Endodermal cell (in vitro differentiated cells): Measurements from ENCODE around the gene ZBTB40. TPM values are rescaled to one million over a fixed set of nuclear protein-coding genes. Genes with fewer than 3 reads are reported as not detected.
A peak's percentile ranks its signal among the peaks of the same experiment; 100 is the strongest.

Source experiments
- DNase-seq: peaks from one replicate; pipeline ENCODE4 v3.0.0-alpha.2; 2017
- H3K27ac ChIP-seq: 2 replicates; pipeline ENCODE4 v1.5.1; 2013; ENCODE audit warnings: mild to moderate bottlenecking, low read depth, low read length, moderate library complexity
- H3K27me3 ChIP-seq: 2 replicates; pipeline ENCODE4 v1.6.1; 2013; ENCODE audit warnings: mild to moderate bottlenecking, low read length, moderate library complexity; ENCODE audit not compliant: insufficient read depth, control insufficient read depth, poor library complexity, severe bottlenecking
- H3K36me3 ChIP-seq: 2 replicates; pipeline ENCODE4 v1.7.0; 2013; ENCODE audit warnings: mild to moderate bottlenecking, low read length, moderate library complexity; ENCODE audit not compliant: control insufficient read depth, insufficient read depth
- H3K4me1 ChIP-seq: one replicate; pipeline ENCODE4 v1.7.0; 2013; ENCODE audit warnings: low read length; ENCODE audit not compliant: control insufficient read depth, insufficient read depth
- H3K4me3 ChIP-seq: 2 replicates; pipeline ENCODE4 v1.5.1; 2013; ENCODE audit warnings: mild to moderate bottlenecking, low read length, moderate library complexity
- H3K9ac ChIP-seq: 2 replicates; pipeline ENCODE4 v1.6.1; 2013; ENCODE audit warnings: mild to moderate bottlenecking, low read length, moderate library complexity; ENCODE audit not compliant: poor library complexity, severe bottlenecking; ENCODE audit errors: extremely low read depth
- H3K9me3 ChIP-seq: 2 replicates; pipeline ENCODE4 v1.6.1; 2013; ENCODE audit warnings: mild to moderate bottlenecking, low read length, moderate library complexity; ENCODE audit not compliant: control insufficient read depth
- H3K27ac Mint-ChIP-seq: 2 replicates; pipeline ENCODE4 v1.8.0; 2020; ENCODE audit warnings: mixed read lengths
- H3K27me3 Mint-ChIP-seq: 2 replicates; pipeline ENCODE4 v1.8.0; 2021; ENCODE audit warnings: mild to moderate bottlenecking, mixed read lengths; ENCODE audit not compliant: insufficient read depth
- H3K36me3 Mint-ChIP-seq: 2 replicates; pipeline ENCODE4 v1.8.0; 2020; ENCODE audit warnings: low read depth, mixed read lengths
- H3K4me1 Mint-ChIP-seq: 2 replicates; pipeline ENCODE4 v1.8.0; 2020; ENCODE audit warnings: mixed read lengths
- H3K4me3 Mint-ChIP-seq: 2 replicates; pipeline ENCODE4 v1.8.0; 2020; ENCODE audit warnings: mild to moderate bottlenecking, moderate library complexity, mixed read lengths
- H3K9me3 Mint-ChIP-seq: 2 replicates; pipeline ENCODE4 v1.8.0; 2020; ENCODE audit warnings: mild to moderate bottlenecking, mixed read lengths
- WGBS, 2 experiments: methylation state at CpG; one replicate each; pipeline versions ENCODE4 v1.1.5 to v1.1.7; 2013; ENCODE audit warnings: missing lambda C conversion rate in 2 of 2, mixed read lengths in 1 of 2; ENCODE audit not compliant: insufficient coverage in 1 of 2, insufficient read length in 1 of 2; 5-methylcytosine and 5-hydroxymethylcytosine counted together
- total RNA-seq, 2 donors: library from RNA; stranded (reverse); fragmentation: NEBNext Ultra II Directional in 1 of 2; extraction: Animal tissue kit (Norgen Biotek cat#: 25700) in 1 of 2; gene quantifications; 2 replicates in 1 of 2; 3 replicates in 1 of 2; pipeline ENCODE4 v1.2.1, GENCODE V29; 2021
- TF ChIP-seq, protein P1 (sequence below): fragments of 200-600 bp; sonication (generic); conservative IDR thresholded peaks from 2 replicates; pipeline ENCODE4 v1.5.0; 2021; ENCODE audit warnings: antibody characterized with exemption, mild to moderate bottlenecking

Gene ZBTB40
- total RNA-seq, 2 donors from 2014 or later: 18.5 to 29.7 TPM

DNA sequence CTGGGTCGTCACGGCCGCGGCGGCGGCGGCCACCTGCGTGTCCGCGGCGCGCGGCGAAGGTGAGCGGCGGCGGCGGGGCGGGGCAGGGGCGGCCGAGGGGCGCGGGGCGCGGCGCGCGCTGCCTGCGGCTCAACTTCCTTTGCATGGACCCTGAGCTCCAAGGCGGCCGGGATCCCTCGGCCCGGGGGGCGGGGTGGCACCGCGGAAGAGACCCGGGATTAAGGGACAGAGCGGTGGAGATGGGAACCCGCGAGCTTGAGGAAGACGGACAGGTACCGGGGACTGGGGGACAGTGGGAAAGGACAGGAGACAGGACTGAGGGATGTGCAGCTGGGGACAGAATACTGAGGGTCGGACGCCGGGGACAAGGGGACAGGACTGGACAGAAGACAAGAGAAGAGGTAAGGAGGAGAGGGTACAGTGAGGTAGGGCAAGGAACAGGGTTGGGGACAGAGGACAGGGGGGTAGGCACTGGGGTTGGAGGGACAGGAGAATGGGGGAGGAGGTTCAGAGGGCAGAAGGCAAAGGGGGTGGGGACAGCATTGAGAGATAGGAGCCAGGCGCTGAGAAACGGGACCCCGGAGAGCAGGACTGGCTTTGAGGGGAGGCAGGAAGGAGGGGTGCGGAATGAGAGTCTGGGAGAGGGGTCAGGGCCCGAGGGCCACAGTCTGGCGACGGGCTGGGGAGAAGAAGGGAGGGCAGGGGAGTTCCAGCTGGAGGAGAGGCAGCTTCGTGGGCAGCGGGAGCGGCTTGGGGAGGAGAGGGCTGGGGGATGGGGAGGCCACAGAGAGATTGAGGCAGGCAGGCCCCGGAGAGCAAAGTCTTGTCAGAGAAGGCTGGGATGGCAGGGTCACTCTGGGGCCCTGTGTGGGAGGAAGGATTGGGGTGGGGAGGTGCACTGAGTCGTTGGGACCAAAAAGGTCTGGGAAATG is 112.3 kb downstream of the ZBTB40 start:
- no peaks in the 10 kb centered on the region for H3K36me3 Mint-ChIP-seq
- H3K27me3 ChIP-seq: peaks cover 53% of the 10 kb centered on the region
- no peaks in the 10 kb centered on the region for H3K4me1 ChIP-seq
- peaks cover 55% of the 10 kb centered on the region for H3K27me3 Mint-ChIP-seq
- peak; percentile 72 for DNase-seq
- TF ChIP-seq, protein P1, sequence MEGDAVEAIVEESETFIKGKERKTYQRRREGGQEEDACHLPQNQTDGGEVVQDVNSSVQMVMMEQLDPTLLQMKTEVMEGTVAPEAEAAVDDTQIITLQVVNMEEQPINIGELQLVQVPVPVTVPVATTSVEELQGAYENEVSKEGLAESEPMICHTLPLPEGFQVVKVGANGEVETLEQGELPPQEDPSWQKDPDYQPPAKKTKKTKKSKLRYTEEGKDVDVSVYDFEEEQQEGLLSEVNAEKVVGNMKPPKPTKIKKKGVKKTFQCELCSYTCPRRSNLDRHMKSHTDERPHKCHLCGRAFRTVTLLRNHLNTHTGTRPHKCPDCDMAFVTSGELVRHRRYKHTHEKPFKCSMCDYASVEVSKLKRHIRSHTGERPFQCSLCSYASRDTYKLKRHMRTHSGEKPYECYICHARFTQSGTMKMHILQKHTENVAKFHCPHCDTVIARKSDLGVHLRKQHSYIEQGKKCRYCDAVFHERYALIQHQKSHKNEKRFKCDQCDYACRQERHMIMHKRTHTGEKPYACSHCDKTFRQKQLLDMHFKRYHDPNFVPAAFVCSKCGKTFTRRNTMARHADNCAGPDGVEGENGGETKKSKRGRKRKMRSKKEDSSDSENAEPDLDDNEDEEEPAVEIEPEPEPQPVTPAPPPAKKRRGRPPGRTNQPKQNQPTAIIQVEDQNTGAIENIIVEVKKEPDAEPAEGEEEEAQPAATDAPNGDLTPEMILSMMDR: no peak
- peak overlapping the region; percentile 77 for H3K4me3 ChIP-seq
- H3K36me3 ChIP-seq: no peaks in the 10 kb centered on the region
- H3K27ac Mint-ChIP-seq: no peak overlapping the region
- WGBS, 2 experiments: 8 to 10% methylated on average over 15 to 57 of the region's 57 CpGs
- peak overlapping the region; percentile 61 for H3K4me3 Mint-ChIP-seq
- H3K9ac ChIP-seq: no peak overlapping the region
- H3K9me3 ChIP-seq: no peaks in the 10 kb centered on the region
- H3K9me3 Mint-ChIP-seq: no peaks in the 10 kb centered on the region
- H3K27ac ChIP-seq: no peak overlapping the region
- peaks cover 3% of the 10 kb centered on the region for H3K4me1 Mint-ChIP-seq

DNA sequence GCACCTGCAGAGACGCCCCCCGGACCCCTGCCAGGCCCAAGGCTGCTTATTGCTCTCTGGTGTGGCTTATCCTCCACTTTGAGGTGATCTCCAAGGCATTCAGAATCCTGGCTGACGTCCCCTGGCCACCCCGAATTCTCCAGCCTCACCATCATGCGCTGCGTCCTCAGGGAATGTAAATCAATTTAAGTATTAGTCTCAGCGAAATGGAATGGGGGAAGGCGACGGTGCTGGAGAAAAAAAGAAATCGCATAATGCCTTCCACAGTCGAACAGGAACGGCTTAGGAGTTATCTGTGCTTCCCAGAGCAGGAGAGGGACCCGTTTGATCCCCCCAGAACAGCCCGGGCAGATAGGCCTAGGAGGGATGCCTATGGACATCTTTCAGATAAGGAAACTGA is 114.5 kb downstream of the ZBTB40 start:
- Histone ChIP-seq H3K9me3 (no peaks in the 10 kb centered on the region), H3K4me1 (no peaks in the 10 kb centered on the region), H3K27ac (no peak overlapping the region), H3K36me3 (no peaks in the 10 kb centered on the region), H3K4me3 (no peak overlapping the region), H3K27me3 (peaks cover 40% of the 10 kb centered on the region), H3K9ac (no peak overlapping the region)
- Mint-ChIP-seq H3K27ac (no peak overlapping the region), H3K9me3 (no peaks in the 10 kb centered on the region), H3K4me1 (peaks cover 3% of the 10 kb centered on the region), H3K27me3 (peaks cover 38% of the 10 kb centered on the region), H3K4me3 (no peak overlapping the region), H3K36me3 (no peaks in the 10 kb centered on the region)
- no peak for DNase-seq
- TF ChIP-seq, protein P1: no peak
- 90 to 92% methylated on average over 8 to 14 of the region's 14 CpGs for WGBS, 2 experiments

DNA sequence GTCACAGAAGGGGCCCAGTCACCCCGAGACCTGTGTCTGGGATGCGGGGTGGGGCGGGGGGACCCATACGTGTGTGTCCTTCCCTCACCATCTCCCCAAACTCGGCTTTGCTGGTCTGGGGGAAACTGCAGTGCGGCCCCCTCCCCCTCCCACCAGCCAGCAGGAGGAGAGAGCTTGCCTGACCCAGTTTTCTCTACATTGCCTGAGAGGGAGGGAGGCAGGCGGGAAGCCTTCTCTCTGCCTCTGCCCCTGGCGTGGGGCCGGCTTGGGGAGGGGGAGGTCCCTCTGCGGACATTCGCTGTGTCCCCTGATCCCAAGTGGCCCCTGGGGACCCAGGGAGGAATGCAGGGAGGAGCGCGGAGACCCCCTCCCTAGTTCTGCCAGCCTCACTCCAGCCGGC is 115.5 kb downstream of the ZBTB40 start:
- H3K9me3 Mint-ChIP-seq: no peaks in the 10 kb centered on the region
- WGBS, 2 experiments: 82 to 100% methylated on average over 1 to 14 of the region's 14 CpGs

More for the DNA sequence above, 115.5 kb downstream of the ZBTB40 start:
- no peak for DNase-seq
- TF ChIP-seq, protein P1: no peak
- peaks cover 29% of the 10 kb centered on the region for H3K27me3 ChIP-seq
- Mint-ChIP-seq H3K27me3 (peaks cover 28% of the 10 kb centered on the region), H3K4me1 (peaks cover 3% of the 10 kb centered on the region), H3K36me3 (no peaks in the 10 kb centered on the region), H3K4me3 (no peak overlapping the region), H3K27ac (no peak overlapping the region)
- H3K9me3 ChIP-seq: no peaks in the 10 kb centered on the region
- H3K9ac ChIP-seq: no peak overlapping the region
- H3K4me3 ChIP-seq: no peak overlapping the region
- H3K4me1 ChIP-seq: no peaks in the 10 kb centered on the region
- no peak overlapping the region for H3K27ac ChIP-seq
- no peaks in the 10 kb centered on the region for H3K36me3 ChIP-seq
